ENCODE data around the gene CSNK2A3. TPM values are rescaled to one million over a fixed set of nuclear protein-coding genes. Genes with fewer than 3 reads are reported as not detected.

CSNK2A3 gene
- total and polyA plus RNA-seq, 9 of the 15 experiments (the other 6 are each of a cell fraction or from before 2014, with no cell fraction given) = 0.33 to 6.1 (median 1.8) TPM

GRCh38 chr11:11316651-11317230, 36.3 kb downstream of the CSNK2A3 start (continued):
- TF ChIP-seq ZNF318 (IDR thresholded peaks at IDR 0.05; ENCODE audit: borderline replicate concordance in 1 of 2, low read depth in 1 of 2) = no peak
- no peak for TF ChIP-seq TAF1 (IDR thresholded peaks at IDR 0.05; ENCODE audit: control insufficient read depth, extremely low read depth, insufficient read depth, low read length, severe bottlenecking)
- no peak for TF ChIP-seq ZNF586 (CRISPR knock-in tag; conservative IDR thresholded peaks at IDR 0.05)

Data from K562 (cell line).